Testis (tissue), 3 donors: Measurements from ENCODE around the gene ZRSR2. TPM values are rescaled to one million over a fixed set of nuclear protein-coding genes. Genes with fewer than 3 reads are reported as not detected.
A peak's percentile ranks its signal among the peaks of the same experiment; 100 is the strongest.

Source experiments
- DNase-seq: peaks from one replicate; pipeline ENCODE4 v3.0.0-alpha.2; 2019
- H3K27ac ChIP-seq, 2 donors: fragments of 200-600 bp; sonication (generic); one replicate each; pipeline ENCODE4 v1.5.1; 2019
- H3K27me3 ChIP-seq: fragments of 200-600 bp; sonication (generic); one replicate; pipeline ENCODE4 v1.5.1; 2019
- H3K36me3 ChIP-seq: fragments of 200-600 bp; sonication (generic); one replicate; pipeline ENCODE4 v1.5.1; 2017; ENCODE audit warnings: low read depth; ENCODE audit errors: missing control alignments
- H3K4me1 ChIP-seq: fragments of 200-600 bp; sonication (generic); one replicate; pipeline ENCODE4 v1.5.1; 2019
- H3K4me3 ChIP-seq, 2 donors: fragments of 200-600 bp; sonication (generic); one replicate each; pipeline ENCODE4 v1.5.1; 2017 to 2019
- H3K9me3 ChIP-seq: fragments of 200-600 bp; sonication (generic); one replicate; pipeline ENCODE4 v1.5.1; 2017
- POLR2A ChIP-seq: fragments of 450-650 bp; IDR thresholded peaks from one replicate; pipeline ENCODE4 v1.6.1; 2017; ENCODE audit warnings: antibody characterized with exemption, mild to moderate bottlenecking, moderate library complexity
- WGBS, 2 donors: methylation state at CpG; one replicate each; pipeline ENCODE4 v1.1.5; 2018; 5-methylcytosine and 5-hydroxymethylcytosine counted together
- intact Hi-C: fragments of 100-400 bp; cut with DNase I; formaldehyde crosslinking; loops from one replicate; pipeline ENCODE4 v1.15.1; 2023; ENCODE audit warnings: low total_unique reads
- polyA plus RNA-seq: library from polyadenylated mRNA; stranded (reverse); fragments of 350-450 nt; fragmentation: Illumina TruSeq; extraction: RNeasy Lipid Tissue Mini Kit (QIAGEN cat#74804); gene quantifications from one replicate; pipeline ENCODE4 v1.2.3, GENCODE V29; 2014; ENCODE audit warnings: low read depth, low replicate concordance; ENCODE audit not compliant: insufficient read depth
- total RNA-seq, 2 donors: library from RNA; depleted of rRNA; stranded (reverse); fragments of >200 nt; gene quantifications; one replicate each; pipeline ENCODE4 v1.2.3, GENCODE V29; 2016
- TF ChIP-seq, protein P1 (sequence below), 3 experiments: fragments of 450-650 bp in 2 of 3; fragments of 200-600 bp in 1 of 3; sonication (generic) in 1 of 3; IDR thresholded peaks; one replicate each; pipeline ENCODE4 v1.5.1; 2016 to 2019; ENCODE audit warnings: antibody characterized with exemption in 3 of 3, mild to moderate bottlenecking in 2 of 3, moderate library complexity in 1 of 3

ZRSR2 gene
- total and polyA plus RNA-seq, 3 donors from 2014 or later, result 6.1 to 6.6 (median 6.3) TPM

DNA sequence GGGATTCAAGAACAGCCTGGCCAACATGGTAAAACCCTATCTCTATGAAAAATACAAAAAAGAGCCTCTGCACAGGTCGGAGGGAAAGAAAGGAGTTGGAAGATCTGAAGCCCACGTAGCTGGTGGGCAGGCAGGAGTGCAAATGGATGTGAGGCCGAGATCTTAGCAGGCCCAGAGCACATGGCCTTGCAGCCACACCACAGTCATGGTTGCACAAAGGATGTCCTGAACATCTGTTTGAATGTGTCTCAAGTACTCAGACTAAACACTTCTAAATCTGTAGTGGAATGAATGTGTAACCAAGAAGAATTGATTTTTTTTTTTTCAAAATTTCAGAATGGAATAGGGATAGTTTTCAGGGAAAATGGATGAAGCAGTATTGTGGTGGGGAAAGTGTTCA is 41.4 kb upstream of the ZRSR2 start:
- H3K27me3 ChIP-seq, result no peaks in the 10 kb centered on the region
- DNase-seq, result no peak
- H3K4me3 ChIP-seq, result no peak overlapping the region
- no peaks in the 10 kb centered on the region for H3K9me3 ChIP-seq
- WGBS, 2 donors, result 83 to 87% methylated on average over 2 to 3 of the region's 3 CpGs
- TF ChIP-seq, protein P1, sequence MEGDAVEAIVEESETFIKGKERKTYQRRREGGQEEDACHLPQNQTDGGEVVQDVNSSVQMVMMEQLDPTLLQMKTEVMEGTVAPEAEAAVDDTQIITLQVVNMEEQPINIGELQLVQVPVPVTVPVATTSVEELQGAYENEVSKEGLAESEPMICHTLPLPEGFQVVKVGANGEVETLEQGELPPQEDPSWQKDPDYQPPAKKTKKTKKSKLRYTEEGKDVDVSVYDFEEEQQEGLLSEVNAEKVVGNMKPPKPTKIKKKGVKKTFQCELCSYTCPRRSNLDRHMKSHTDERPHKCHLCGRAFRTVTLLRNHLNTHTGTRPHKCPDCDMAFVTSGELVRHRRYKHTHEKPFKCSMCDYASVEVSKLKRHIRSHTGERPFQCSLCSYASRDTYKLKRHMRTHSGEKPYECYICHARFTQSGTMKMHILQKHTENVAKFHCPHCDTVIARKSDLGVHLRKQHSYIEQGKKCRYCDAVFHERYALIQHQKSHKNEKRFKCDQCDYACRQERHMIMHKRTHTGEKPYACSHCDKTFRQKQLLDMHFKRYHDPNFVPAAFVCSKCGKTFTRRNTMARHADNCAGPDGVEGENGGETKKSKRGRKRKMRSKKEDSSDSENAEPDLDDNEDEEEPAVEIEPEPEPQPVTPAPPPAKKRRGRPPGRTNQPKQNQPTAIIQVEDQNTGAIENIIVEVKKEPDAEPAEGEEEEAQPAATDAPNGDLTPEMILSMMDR (IDR thresholded peaks at IDR 0.05), result no peak
- TF ChIP-seq POLR2A, result no peak
- no peaks in the 10 kb centered on the region for H3K36me3 ChIP-seq
- peaks cover 4% of the 10 kb centered on the region for H3K4me1 ChIP-seq
- intact Hi-C loops, result no loop called here
- H3K27ac ChIP-seq, result no peak overlapping the region

DNA sequence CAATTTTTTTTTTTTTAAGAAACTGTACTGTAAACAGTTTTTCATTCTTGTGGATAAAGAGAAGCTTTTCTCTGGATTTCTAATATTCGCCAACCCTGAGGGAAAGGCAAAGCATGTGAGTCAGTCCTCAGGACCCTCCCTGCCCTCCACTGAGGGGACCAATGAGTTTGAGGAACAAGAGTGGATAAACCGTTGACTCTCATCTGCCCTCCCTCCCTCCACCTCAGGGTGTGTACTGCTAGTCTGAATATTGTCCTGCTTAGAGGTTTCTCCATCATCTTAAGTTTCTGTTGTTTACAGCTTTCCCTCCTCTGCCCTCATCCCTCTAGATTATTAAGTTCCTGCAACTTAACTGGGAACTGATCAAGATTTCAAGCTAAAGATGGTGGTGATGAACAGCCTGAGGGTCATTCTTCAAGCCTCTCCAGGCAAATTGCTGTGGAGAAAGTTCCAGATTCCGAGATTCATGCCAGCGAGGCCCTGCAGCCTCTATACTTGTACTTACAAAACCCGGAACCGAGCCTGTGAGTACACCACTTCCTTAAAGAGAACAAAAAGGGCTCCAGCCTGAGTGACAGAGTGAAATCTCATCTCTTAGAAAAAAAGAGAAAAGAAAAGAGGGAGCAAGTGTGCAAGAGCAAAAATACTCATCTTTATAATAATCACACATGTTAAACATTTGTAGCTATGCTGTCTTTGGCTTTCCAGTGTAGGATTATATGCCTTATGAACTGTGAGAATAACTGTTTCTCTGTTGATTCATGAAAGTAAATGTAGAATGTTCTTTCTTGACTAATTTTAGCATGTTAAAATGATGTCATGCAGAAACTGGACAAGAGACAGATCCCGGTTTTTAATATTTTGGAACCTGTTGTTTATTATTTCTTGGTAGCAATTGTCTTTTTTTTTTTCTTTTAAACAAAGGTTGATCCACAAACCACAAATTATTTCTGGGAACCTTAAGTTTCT is 40.4 kb upstream of the ZRSR2 start:
- Histone ChIP-seq H3K27me3 (no peaks in the 10 kb centered on the region), H3K36me3 (no peaks in the 10 kb centered on the region), H3K27ac (peak overlapping the region in 1 of 2 donors; percentile 62), H3K4me3 (no peak overlapping the region), H3K9me3 (no peaks in the 10 kb centered on the region), H3K4me1 (peaks cover 4% of the 10 kb centered on the region)
- peak; percentile 30 for DNase-seq
- intact Hi-C loops, result no loop called here
- 51 to 58% methylated on average over 6 to 7 of the region's 7 CpGs for WGBS, 2 donors
- TF ChIP-seq, protein P1 (IDR thresholded peaks at IDR 0.05), result no peak
- TF ChIP-seq POLR2A, result no peak

GRCh38 chrX:15750611-15751154 is 39.6 kb upstream of the ZRSR2 start:
- TF ChIP-seq, protein P1 (IDR thresholded peaks at IDR 0.05), result no peak
- TF ChIP-seq POLR2A, result no peak
- Histone ChIP-seq H3K27ac (peak overlapping the region in 1 of 2 donors; percentile 62), H3K27me3 (no peaks in the 10 kb centered on the region), H3K36me3 (no peaks in the 10 kb centered on the region), H3K9me3 (no peaks in the 10 kb centered on the region), H3K4me1 (peaks cover 4% of the 10 kb centered on the region), H3K4me3 (no peak overlapping the region)
- no peak for DNase-seq
- intact Hi-C loops, result no loop called here
- 44 to 50% methylated on average over 1 to 5 of the region's 5 CpGs for WGBS, 2 donors

GRCh38 chrX:15751155-15751819 is 39.0 kb upstream of the ZRSR2 start:
- DNase-seq, result no peak
- Histone ChIP-seq H3K4me1 (peaks cover 4% of the 10 kb centered on the region), H3K27ac (peak overlapping the region in 1 of 2 donors; percentile 62), H3K27me3 (no peaks in the 10 kb centered on the region), H3K9me3 (no peaks in the 10 kb centered on the region), H3K36me3 (no peaks in the 10 kb centered on the region), H3K4me3 (no peak overlapping the region)
- intact Hi-C loops, result no loop called here
- TF ChIP-seq, protein P1 (IDR thresholded peaks at IDR 0.05), result no peak
- no peak for TF ChIP-seq POLR2A
- WGBS, 2 donors, result 42% methylated on average over 4 of the region's 4 CpGs
